GM21528 (cell line): Measurements from ENCODE around the gene VEZF1.

ENCODE experiments used
- ATAC-seq: cut with Tn5 transposase; IDR thresholded peaks from one replicate; pipeline ENCODE4 v1.9.1; 2021; ENCODE audit warnings: mild to moderate bottlenecking, moderate library complexity; ENCODE audit not compliant: unreplicated experiment, low FRiP score

The VEZF1 gene

GRCh38 chr17:57954397-57955182, 33.5 kb downstream of the VEZF1 start:
- ATAC-seq = no peak

- ATAC-seq = no peak
Observed at GRCh38 chr17:57953705-57954396, 34.2 kb downstream of the VEZF1 start.

GRCh38 chr17:57953219-57953618, 34.8 kb downstream of the VEZF1 start:
- ATAC-seq = no peak

- no peak for ATAC-seq
Observed at GRCh38 chr17:57949649-57950048, 38.4 kb downstream of the VEZF1 start.

GRCh38 chr17:57948555-57949420, 39.3 kb downstream of the VEZF1 start:
- ATAC-seq = no peak

- no peak for ATAC-seq
Observed at GRCh38 chr17:57948169-57948554, 39.9 kb downstream of the VEZF1 start.

GRCh38 chr17:57947369-57947768, 40.7 kb downstream of the VEZF1 start:
- ATAC-seq = no peak

- peak; percentile 76 for ATAC-seq
Observed at GRCh38 chr17:57946798-57947358, 41.2 kb downstream of the VEZF1 start.

GRCh38 chr17:57945996-57946797, 41.9 kb downstream of the VEZF1 start:
- ATAC-seq = peak; percentile 31

GRCh38 chr17:57944908-57945307, 43.1 kb downstream of the VEZF1 start:
- no peak for ATAC-seq

- ATAC-seq = no peak
Observed at GRCh38 chr17:57943645-57944044, 44.4 kb downstream of the VEZF1 start.

GRCh38 chr17:57943140-57943539, 44.9 kb downstream of the VEZF1 start:
- no peak for ATAC-seq

GRCh38 chr17:57941384-57942370, 46.4 kb downstream of the VEZF1 start:
- no peak for ATAC-seq

GRCh38 chr17:57940653-57941329, 47.3 kb downstream of the VEZF1 start:
- no peak for ATAC-seq

- ATAC-seq = no peak
Observed at GRCh38 chr17:57940231-57940630, 47.8 kb downstream of the VEZF1 start.

GRCh38 chr17:57939797-57940196, 48.3 kb downstream of the VEZF1 start:
- ATAC-seq = peak; percentile 71

- no peak for ATAC-seq
Observed at GRCh38 chr17:57938061-57938502, 50.0 kb downstream of the VEZF1 start.

GRCh38 chr17:57937492-57937891, 50.6 kb downstream of the VEZF1 start:
- ATAC-seq = no peak
